8988T (cell line): Measurements from ENCODE around the gene SMARCC1.

ENCODE experiments used
- DNase-seq: peaks from one replicate; pipeline ENCODE4 v3.0.0; 2011

The SMARCC1 gene

GRCh38 chr3:47692158-47692557 lies 89.5 kb downstream of the SMARCC1 start:
- no peak for DNase-seq

GRCh38 chr3:47688488-47688887 lies 93.2 kb downstream of the SMARCC1 start:
- DNase-seq = no peak

GRCh38 chr3:47685037-47685436 lies 96.7 kb downstream of the SMARCC1 start:
- DNase-seq = no peak

- DNase-seq = no peak
Measured at GRCh38 chr3:47681016-47681415, 100.7 kb downstream of the SMARCC1 start.

GRCh38 chr3:47678446-47679338 lies 103.0 kb downstream of the SMARCC1 start:
- no peak for DNase-seq

GRCh38 chr3:47669026-47669749 lies 112.5 kb downstream of the SMARCC1 start:
- no peak for DNase-seq

- DNase-seq = no peak
Measured at GRCh38 chr3:47666118-47666517, 115.6 kb downstream of the SMARCC1 start.

GRCh38 chr3:47664519-47664918 lies 117.2 kb downstream of the SMARCC1 start:
- peak; percentile 23 for DNase-seq

GRCh38 chr3:47663630-47664240 lies 118.0 kb downstream of the SMARCC1 start:
- no peak for DNase-seq

GRCh38 chr3:47661121-47661752 lies 120.5 kb downstream of the SMARCC1 start:
- DNase-seq = no peak

GRCh38 chr3:47658444-47658843 lies 123.2 kb downstream of the SMARCC1 start:
- DNase-seq = no peak

- DNase-seq = no peak
Measured at GRCh38 chr3:47652142-47652541, 129.6 kb downstream of the SMARCC1 start.

- DNase-seq = no peak
Measured at GRCh38 chr3:47650294-47650693, 131.4 kb downstream of the SMARCC1 start.

- DNase-seq = no peak
Measured at GRCh38 chr3:47647550-47647949, 134.1 kb downstream of the SMARCC1 start.

GRCh38 chr3:47646362-47646761 lies 135.3 kb downstream of the SMARCC1 start:
- no peak for DNase-seq

- no peak for DNase-seq
Measured at GRCh38 chr3:47645551-47645950, 136.1 kb downstream of the SMARCC1 start.

- DNase-seq = no peak
Measured at GRCh38 chr3:47643092-47643491, 138.6 kb downstream of the SMARCC1 start.

GRCh38 chr3:47641739-47642138 lies 140.0 kb downstream of the SMARCC1 start:
- DNase-seq = no peak

- DNase-seq = no peak
Measured at GRCh38 chr3:47636921-47637320, 144.8 kb downstream of the SMARCC1 start.

GRCh38 chr3:47636225-47636624 lies 145.5 kb downstream of the SMARCC1 start:
- no peak for DNase-seq

- no peak for DNase-seq
Measured at GRCh38 chr3:47635536-47635935, 146.2 kb downstream of the SMARCC1 start.

GRCh38 chr3:47634996-47635395 lies 146.7 kb downstream of the SMARCC1 start:
- no peak for DNase-seq

GRCh38 chr3:47630810-47631209 lies 150.9 kb downstream of the SMARCC1 start:
- DNase-seq = no peak
